Stimulated activated CD4-positive, alpha-beta T cell treated with anti-CD3 and anti-CD28 coated beads, Interleukin-1b, Interleukin-23, amount 100 ng/mL, for 1 hour (primary cell): ENCODE data around the gene RIBC1.
"Not testable (repeated sequence)": the region's sequence is repeated elsewhere in the genome, so short reads cannot be mapped to it uniquely, and the experiment has no call there.

ENCODE experiments used
- DNase-seq, 2 donors: peaks; one replicate each; pipeline ENCODE4 v3.0.0-alpha.2; 2020; ENCODE audit warnings: low read depth in 2 of 2

Gene RIBC1

GRCh38 chrX:53422861-53423306, at the start of gene RIBC1:
Gene RIBC1 (plus strand): TSS chrX:53422873. CDS start chrX:53426277, 3,404 bp downstream.
- no peak for DNase-seq

- DNase-seq, result no peak
Observed at GRCh38 chrX:53373307-53373706, 49.4 kb upstream of the RIBC1 start.

GRCh38 chrX:53374222-53374820, 48.4 kb upstream of the RIBC1 start:
- DNase-seq, result no peak

GRCh38 chrX:53374923-53375322, 47.8 kb upstream of the RIBC1 start:
- DNase-seq, result no peak

- no peak for DNase-seq
Observed at GRCh38 chrX:53376888-53377287, 45.8 kb upstream of the RIBC1 start.

GRCh38 chrX:53377464-53377863, 45.2 kb upstream of the RIBC1 start:
- no peak for DNase-seq

- no peak for DNase-seq
Observed at GRCh38 chrX:53379008-53379710, 43.5 kb upstream of the RIBC1 start.

GRCh38 chrX:53379747-53380146, 42.9 kb upstream of the RIBC1 start:
- DNase-seq, result no peak

- no peak for DNase-seq
Observed at GRCh38 chrX:53383376-53384076, 39.1 kb upstream of the RIBC1 start.

- DNase-seq, result no peak
Observed at GRCh38 chrX:53395605-53396298, 26.9 kb upstream of the RIBC1 start.

GRCh38 chrX:53398216-53398615, 24.5 kb upstream of the RIBC1 start:
- DNase-seq, result no peak

GRCh38 chrX:53403535-53403934, 19.1 kb upstream of the RIBC1 start:
- DNase-seq, result no peak

- DNase-seq, result no peak
Observed at GRCh38 chrX:53412446-53412845, 10.2 kb upstream of the RIBC1 start.

- not testable (repeated sequence) for DNase-seq
Observed at GRCh38 chrX:53420351-53420750, 2.3 kb upstream of the RIBC1 start.

- no peak for DNase-seq
Observed at GRCh38 chrX:53421125-53421524, 1.5 kb upstream of the RIBC1 start.

- no peak for DNase-seq
Observed at GRCh38 chrX:53421772-53422085, 944 bp upstream of the RIBC1 start.

GRCh38 chrX:53422086-53422860, 400 bp upstream of the RIBC1 start, which contains the start of gene SMC1A:
Gene SMC1A (minus strand): TSS chrX:53422654. CDS start chrX:53422600, 54 bp downstream.
- peak; percentile 77 to 87 for DNase-seq

GRCh38 chrX:53429755-53430154, 7.1 kb downstream of the RIBC1 start:
- DNase-seq, result no peak

- DNase-seq, result no peak
Observed at GRCh38 chrX:53430231-53430630, 7.6 kb downstream of the RIBC1 start.

GRCh38 chrX:53433651-53434639, 11.3 kb downstream of the RIBC1 start, which contains the start of gene HSD17B10:
Gene HSD17B10 (minus strand): TSS chrX:53434370. CDS start chrX:53434345, 25 bp downstream.
- DNase-seq, result peak; percentile 62 to 64
